Fibroblast of the aortic adventitia (primary cell): ENCODE results near the gene ATP1A3. TPM values are rescaled to one million over a fixed set of nuclear protein-coding genes. Genes with fewer than 3 reads are reported as not detected.

ENCODE experiments used
- DNase-seq: peaks from one replicate; pipeline ENCODE4 v3.0.0-alpha.2; 2010; ENCODE audit warnings: low read depth
- H3K4me3 ChIP-seq: 2 replicates; pipeline ENCODE4 v1.5.1; 2011; ENCODE audit warnings: low read depth, mild to moderate bottlenecking, control low read depth, low read length, moderate library complexity
- total RNA-seq: library from RNA; depleted of rRNA; stranded (reverse); fragments of >200 nt; gene quantifications from 2 replicates; pipeline ENCODE4 v1.2.3, GENCODE V29; 2012; ENCODE audit warnings: low replicate concordance
- TF ChIP-seq, protein P1 (sequence below): IDR thresholded peaks from 2 replicates; pipeline ENCODE4 v1.5.1; 2011; ENCODE audit warnings: mild to moderate bottlenecking, low read length, control low read depth, inconsistent platforms; ENCODE audit not compliant: insufficient read depth

ATP1A3 gene
- total RNA-seq, 1 donor = not detected

DNA sequence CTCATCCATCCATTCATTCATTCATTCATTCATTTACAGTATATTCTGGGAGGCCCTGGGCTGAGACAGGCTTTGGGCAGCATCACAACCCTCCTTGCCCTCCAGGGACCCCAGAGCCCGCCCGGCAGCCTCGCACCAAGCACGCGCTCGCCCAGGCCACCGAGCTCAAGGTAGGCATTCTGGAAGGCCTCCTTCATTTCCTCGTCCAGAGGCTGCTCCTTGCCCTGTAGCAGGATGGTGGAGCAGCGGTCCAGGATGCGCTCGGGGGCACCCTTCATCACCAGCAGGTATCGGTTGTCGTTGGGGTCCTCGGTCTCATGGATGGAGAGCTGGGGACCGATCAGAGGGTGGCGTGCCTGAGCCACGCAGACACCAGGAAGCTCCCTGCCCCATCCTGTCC lies 15.6 kb downstream of the ATP1A3 start:
- no peak for DNase-seq
- TF ChIP-seq, protein P1, sequence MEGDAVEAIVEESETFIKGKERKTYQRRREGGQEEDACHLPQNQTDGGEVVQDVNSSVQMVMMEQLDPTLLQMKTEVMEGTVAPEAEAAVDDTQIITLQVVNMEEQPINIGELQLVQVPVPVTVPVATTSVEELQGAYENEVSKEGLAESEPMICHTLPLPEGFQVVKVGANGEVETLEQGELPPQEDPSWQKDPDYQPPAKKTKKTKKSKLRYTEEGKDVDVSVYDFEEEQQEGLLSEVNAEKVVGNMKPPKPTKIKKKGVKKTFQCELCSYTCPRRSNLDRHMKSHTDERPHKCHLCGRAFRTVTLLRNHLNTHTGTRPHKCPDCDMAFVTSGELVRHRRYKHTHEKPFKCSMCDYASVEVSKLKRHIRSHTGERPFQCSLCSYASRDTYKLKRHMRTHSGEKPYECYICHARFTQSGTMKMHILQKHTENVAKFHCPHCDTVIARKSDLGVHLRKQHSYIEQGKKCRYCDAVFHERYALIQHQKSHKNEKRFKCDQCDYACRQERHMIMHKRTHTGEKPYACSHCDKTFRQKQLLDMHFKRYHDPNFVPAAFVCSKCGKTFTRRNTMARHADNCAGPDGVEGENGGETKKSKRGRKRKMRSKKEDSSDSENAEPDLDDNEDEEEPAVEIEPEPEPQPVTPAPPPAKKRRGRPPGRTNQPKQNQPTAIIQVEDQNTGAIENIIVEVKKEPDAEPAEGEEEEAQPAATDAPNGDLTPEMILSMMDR = no peak
- no peak overlapping the region for H3K4me3 ChIP-seq

DNA sequence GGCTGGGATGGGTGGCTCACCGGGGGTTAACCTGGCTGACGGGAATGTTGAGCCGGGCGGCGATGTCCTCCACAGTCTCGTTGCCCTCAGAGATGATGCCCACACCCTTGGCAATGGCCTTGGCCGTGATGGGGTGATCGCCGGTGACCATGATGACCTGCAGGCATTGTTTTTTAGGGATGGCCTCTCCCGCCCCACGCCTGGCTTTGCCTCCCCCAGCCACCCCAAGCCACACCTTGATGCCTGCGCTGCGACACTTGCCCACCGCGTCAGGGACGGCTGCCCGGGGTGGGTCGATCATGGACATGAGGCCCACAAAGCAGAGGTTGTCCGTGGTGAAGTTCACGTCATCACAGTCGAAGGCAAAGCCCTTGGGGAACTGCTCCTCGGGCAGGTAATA lies 16.1 kb downstream of the ATP1A3 start:
- no peak overlapping the region for H3K4me3 ChIP-seq
- TF ChIP-seq, protein P1 = no peak
- no peak for DNase-seq

DNA sequence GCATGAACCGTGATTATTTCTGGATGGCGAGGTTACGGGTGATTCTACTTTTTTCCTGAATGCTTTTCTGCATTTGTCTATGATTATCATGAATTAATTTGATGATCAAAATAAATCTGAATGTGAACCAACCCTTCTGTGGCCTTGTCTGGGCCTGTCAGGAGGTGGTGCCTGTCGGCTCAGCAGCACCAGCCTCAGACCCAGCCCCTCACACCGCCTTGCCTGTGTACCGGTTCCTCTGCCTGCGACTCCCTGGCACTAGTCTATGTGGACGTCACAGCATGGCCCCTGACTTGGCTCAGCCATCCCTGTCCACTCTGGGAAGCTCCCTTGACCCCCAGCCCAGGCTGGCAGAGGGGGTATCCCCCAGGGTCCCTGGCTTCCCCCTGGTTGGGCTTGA lies 19.4 kb downstream of the ATP1A3 start:
- no peak for DNase-seq
- TF ChIP-seq, protein P1 = no peak
- H3K4me3 ChIP-seq = no peak overlapping the region

DNA sequence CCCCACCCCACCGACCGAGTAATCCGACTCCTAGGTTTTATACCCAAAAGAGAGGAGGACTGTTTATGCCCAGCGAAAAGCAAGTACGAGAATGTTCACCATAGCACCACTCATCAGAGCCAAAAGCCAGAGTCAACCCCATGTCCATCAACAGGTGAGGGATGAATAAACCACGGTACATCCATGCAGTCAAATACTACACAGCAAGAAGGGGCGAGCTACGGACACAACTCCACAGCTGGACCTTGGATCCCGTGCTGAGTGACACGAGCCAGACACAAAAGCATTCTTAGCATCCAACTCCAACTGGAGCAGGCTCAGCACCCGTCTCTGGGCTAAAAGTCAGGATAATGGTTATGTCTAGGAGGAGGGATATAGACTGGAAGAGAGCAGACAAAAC lies 22.7 kb downstream of the ATP1A3 start:
- DNase-seq = no peak
- TF ChIP-seq, protein P1 = no peak

DNA sequence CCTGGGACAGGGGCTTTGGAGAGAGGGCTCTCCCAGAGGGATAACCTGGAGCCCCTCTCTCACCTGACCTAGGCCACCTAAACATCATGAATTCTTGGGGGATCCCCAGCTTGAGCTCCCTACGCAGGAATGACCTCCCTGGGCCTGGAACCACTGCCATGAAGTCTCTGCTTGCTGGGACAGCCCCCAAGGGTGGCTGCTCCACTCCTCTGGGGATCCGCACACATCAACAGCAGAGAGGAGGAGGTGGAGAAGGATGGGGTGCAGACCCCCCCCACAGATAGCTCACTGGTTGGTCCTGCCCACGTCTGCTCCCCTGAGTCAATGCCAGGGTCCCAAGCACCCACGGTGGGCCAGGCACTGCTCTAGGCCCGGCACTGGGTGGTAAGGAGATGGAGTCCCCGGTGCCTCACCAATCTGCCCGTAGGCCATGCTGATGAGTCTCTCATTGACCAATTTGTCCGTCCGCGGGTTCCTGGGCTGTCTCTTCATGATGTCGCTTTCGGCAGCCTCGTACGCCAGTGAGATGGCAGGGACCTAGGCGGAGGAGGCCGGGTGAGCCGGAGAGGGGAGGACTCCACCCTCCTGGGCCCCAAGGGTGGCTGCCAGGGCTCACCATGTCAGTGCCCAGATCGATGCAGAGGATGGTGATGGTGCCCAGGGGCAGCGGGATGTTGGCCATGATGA lies 24.1 kb downstream of the ATP1A3 start:
- TF ChIP-seq, protein P1 = no peak
- DNase-seq = no peak

More for the DNA sequence above, 22.7 kb downstream of the ATP1A3 start:
- no peak overlapping the region for H3K4me3 ChIP-seq

DNA sequence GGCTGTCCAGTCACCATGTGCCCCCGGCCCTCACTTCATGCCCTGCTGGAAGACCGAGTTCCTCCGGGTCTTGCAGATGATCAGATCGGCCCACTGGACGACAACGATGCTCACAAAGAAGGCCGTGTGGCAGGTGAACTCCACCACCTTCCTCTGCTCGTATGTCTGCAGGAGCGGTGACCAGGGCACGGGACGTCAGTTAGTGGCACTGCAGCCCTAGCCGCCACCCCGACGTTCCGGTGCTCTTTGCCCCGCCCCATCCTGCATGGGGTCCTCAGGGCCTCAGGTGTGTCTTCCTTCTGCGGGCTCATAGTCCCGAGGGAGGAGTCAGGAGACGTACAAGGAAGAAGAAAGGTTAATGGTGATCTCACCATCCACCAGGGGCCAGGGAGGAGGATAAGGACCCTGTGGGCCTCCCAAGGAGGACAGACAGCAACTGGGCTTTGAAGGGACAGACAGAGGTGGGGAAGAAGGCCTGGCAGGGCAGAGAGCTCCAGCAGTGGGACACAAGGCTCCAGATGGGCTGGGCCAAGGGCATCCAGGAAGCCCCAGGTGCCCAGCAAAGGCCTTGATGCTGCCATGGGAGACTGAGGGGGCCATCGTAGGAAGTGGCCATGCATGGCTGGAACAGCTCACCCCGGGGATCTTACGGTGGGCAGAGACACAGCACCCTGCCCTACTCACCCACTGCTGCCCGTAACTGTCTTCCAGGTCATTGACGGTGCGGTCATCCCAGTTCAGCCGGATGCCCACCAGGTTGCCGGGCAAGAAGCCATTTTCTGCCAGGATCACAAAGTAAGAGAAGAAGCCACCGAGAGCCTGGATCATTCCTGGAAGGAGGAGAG lies 25.1 kb downstream of the ATP1A3 start:
- no peak for DNase-seq
- TF ChIP-seq, protein P1 = no peak
- H3K4me3 ChIP-seq = no peak overlapping the region

More for the DNA sequence above, 24.1 kb downstream of the ATP1A3 start:
- H3K4me3 ChIP-seq = no peak overlapping the region
